VCaP (cell line): ENCODE data around the gene RNF114.

Source experiments
- H3K27ac ChIP-seq: fragments of 450-650 bp; 2 replicates; pipeline ENCODE4 v1.5.1; 2017
- CTCF ChIP-seq: fragments of 450-650 bp; conservative IDR thresholded peaks from 2 replicates; pipeline ENCODE4 v1.5.1; 2017; ENCODE audit warnings: mild to moderate bottlenecking, moderate library complexity

Gene RNF114

GRCh38 chr20:49982346-49983122 lies 46.3 kb downstream of the RNF114 start, which contains the start of gene SNAI1:
Gene SNAI1 (plus strand): TSS chr20:49982980. CDS start chr20:49983060, 80 bp downstream.
- peak; percentile 75 for TF ChIP-seq CTCF
- peak within 1 kb of the TSS; percentile 52; the same call in 1 of the 2 replicates for H3K27ac ChIP-seq

- peak overlapping the region; percentile 52; the same call in 1 of the 2 replicates for H3K27ac ChIP-seq
- TF ChIP-seq CTCF = no peak
These were observed 47.1 kb downstream of the RNF114 start for GRCh38 chr20:49983123-49983847.

GRCh38 chr20:49983848-49984408 lies 47.7 kb downstream of the RNF114 start:
- TF ChIP-seq CTCF = no peak

GRCh38 chr20:49984426-49985153 lies 48.4 kb downstream of the RNF114 start:
- H3K27ac ChIP-seq = no peak overlapping the region
- no peak for TF ChIP-seq CTCF

More at GRCh38 chr20:49983848-49984408, 47.7 kb downstream of the RNF114 start:
- no peak overlapping the region for H3K27ac ChIP-seq

- no peak for TF ChIP-seq CTCF
These were observed 49.0 kb downstream of the RNF114 start for GRCh38 chr20:49985157-49985556.

GRCh38 chr20:49985617-49986016 lies 49.4 kb downstream of the RNF114 start:
- no peak overlapping the region for H3K27ac ChIP-seq
- no peak for TF ChIP-seq CTCF

More at GRCh38 chr20:49985157-49985556, 49.0 kb downstream of the RNF114 start:
- H3K27ac ChIP-seq = no peak overlapping the region

GRCh38 chr20:49986049-49986448 lies 49.9 kb downstream of the RNF114 start:
- H3K27ac ChIP-seq = no peak overlapping the region
- TF ChIP-seq CTCF = no peak
